HT1080 (cell line): ENCODE measurements around the gene HDAC7. TPM values are rescaled to one million over a fixed set of nuclear protein-coding genes. Genes with fewer than 3 reads are reported as not detected.

ENCODE experiments used
- DNase-seq: peaks from one replicate; pipeline ENCODE4 v3.0.0-alpha.2; 2015; ENCODE audit warnings: low read depth
- polyA plus RNA-seq, 2 experiments: library from polyadenylated mRNA; depleted of rRNA; stranded (reverse); fragments of >200 nt; gene quantifications; 2 replicates each; pipeline ENCODE4 v1.2.3, GENCODE V29; 2015
- total RNA-seq: library from RNA; depleted of rRNA; stranded (reverse); fragments of >200 nt; shearing (Covaris generic); gene quantifications from 2 replicates; pipeline ENCODE4 v1.2.3, GENCODE V29; 2014; rRNA removed

The HDAC7 gene
- total RNA-seq, result 36.8 and 40.0 TPM in 2 replicates
- 46.7 and 49.2 TPM in 2 replicates for polyA plus RNA-seq (2015; cell fraction: cytosol; rRNA removed)
- polyA plus RNA-seq (2015; cell fraction: nucleus; rRNA removed), result 105 and 114 TPM in 2 replicates

- DNase-seq, result peak; percentile 82
These were observed at the start of gene HDAC7 for GRCh38 chr12:47819896-47820630. TSS of gene HDAC7 (minus strand) at chr12:47819903. CDS start at chr12:47819785, 118 bp downstream.

DNA sequence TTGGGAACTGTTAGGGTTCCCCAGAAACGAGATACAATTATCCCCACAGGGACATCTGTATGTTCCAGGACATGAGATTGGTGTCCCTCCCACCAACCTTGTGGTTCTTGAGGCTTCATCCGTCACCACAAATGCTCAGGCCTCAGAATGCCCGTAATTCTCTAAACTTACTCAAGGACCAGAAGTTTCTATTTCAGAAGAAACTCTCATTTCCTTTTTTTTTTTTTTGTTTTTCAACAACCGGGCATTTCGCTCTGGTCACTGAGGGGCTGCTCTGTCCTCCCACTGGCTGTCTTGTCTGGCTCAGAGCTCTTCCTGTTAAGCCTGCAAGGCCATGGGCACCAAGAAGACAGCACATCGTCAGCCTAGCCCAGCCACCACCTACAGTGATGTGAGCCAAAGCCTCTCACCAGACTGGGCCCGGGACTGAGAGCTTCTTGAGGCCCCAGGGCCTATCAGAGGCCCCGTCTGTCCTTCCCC lies 48.9 kb upstream of the HDAC7 start:
- no peak for DNase-seq

- DNase-seq, result no peak
These were observed 48.3 kb upstream of the HDAC7 start for GRCh38 chr12:47868041-47868440.

DNA sequence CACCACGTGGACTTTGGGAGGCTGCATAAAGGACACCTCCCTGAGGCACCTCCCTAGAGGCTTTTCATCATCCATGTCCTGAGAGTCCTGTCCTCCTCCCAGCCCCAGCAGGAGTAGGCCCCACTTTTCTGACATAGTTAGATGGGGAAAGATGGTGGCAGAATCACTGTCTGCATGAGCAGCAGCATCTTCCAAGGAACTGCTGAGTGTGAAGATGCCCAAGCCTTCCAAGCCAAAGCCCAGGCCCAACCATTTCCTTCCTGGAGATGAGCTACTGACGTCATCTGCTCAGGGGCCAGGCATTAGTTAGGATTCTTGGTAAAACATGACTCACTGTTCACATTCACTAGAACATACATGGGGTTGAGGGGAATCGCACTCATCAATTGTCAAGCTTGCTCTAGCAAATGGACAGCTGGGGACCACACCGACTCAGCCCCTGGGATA lies 47.8 kb upstream of the HDAC7 start:
- DNase-seq, result peak; percentile 89

- no peak for DNase-seq
These were observed 45.0 kb upstream of the HDAC7 start for GRCh38 chr12:47864646-47865235.

GRCh38 chr12:47863985-47864384 lies 44.3 kb upstream of the HDAC7 start:
- no peak for DNase-seq

- no peak for DNase-seq
These were observed 43.8 kb upstream of the HDAC7 start for GRCh38 chr12:47863467-47863866.

DNA sequence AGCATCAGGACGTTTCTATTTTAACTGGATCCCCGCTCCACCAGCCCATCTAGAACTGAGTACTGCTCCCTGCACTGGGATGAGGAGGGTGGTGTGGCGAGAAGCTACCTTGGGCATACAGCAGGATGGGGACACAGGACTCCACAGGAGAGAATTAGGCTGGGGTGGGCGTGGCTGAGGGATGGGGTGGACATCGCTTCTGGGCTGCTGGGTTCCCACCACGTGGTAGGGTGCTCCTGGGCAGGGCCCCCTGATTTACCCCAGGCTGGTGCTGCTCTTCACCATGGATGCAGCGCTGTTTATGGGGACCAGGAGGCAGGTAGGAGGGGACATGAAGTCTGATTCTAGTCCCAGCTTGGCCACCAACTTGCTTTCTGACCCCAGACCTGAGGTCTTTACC lies 43.2 kb upstream of the HDAC7 start:
- DNase-seq, result no peak

GRCh38 chr12:47862167-47862750 lies 42.6 kb upstream of the HDAC7 start:
- no peak for DNase-seq

DNA sequence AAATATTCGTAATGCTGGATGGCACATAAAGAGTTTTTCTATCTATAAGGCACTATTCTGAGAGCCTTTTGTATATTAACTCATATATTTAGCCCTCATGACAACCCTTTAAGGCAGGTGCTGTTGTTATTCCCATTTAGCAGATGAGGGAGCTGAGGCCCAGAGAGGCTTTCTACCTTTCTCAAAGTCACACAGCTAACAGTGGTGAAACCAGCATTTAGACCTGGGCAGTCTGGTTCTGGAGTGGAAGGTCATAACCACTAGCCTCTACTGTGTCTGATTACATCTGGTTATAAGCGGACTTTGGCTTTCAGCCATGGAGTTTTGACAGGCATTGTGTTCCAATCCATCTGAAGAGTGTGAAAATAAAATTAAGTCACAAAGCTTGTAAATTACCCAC lies 41.2 kb upstream of the HDAC7 start:
- DNase-seq, result no peak

DNA sequence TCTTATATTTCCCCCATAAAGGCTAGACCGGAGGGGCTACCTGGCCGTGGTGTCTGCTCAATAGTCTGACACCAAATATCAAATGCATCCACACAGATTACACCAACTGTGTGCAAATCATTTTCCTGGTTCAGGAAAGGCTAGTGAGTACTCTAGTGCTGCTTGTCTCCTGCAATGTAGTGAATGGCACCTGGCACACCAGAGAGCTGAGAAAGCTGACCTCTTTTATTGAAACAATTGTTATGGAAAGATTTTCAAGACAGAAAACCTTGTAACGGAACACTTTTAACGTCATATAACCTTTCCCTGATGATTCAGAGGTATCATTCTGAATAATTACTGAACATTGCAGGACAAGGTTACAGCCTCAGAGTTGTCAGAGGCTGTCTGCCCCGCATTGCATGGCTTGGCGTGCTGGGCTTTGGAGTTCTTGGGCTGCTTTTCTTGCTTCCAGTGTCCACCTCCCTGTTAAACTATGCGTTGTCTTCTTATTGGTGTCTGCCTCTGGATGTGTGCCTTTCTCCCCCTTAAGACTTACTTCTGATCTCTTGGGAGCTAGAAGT lies 40.7 kb upstream of the HDAC7 start:
- DNase-seq, result no peak

DNA sequence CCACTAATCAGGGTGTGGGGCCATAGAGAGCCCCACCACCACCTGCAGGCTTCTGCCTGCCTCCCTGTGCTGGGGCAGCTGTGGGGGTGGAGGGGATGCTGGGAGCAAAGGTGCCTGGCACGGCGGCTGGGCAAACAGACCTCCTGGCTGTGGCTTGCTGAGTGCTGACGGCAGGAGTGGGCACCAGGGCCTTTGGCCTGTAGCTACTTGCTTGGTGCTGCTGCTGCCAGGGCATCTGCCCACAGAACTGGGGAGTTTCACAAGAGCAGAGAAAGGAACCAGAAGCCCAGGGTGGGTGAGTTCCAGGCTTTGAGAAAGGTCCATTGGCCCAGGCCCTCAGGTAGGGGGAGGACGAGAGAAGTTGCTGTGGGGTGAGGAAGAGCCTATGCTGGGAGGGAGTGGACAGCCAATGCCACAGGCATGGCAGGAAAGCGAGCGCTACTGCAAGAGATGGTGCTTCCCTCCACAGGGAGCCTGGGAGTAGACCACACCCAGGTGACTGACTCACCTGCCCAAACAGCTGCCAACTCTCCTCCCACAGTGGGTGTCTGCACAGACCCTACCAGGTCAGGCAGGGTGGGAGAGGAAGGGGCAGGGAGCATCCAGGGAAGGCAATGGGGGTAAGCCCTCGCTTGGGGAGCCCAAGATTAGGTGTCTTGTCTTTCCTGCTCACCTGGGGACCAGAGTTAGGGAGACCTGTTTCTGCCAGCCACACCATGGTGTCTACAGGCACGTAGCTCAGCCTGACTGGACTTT lies 39.0 kb upstream of the HDAC7 start:
- no peak for DNase-seq

DNA sequence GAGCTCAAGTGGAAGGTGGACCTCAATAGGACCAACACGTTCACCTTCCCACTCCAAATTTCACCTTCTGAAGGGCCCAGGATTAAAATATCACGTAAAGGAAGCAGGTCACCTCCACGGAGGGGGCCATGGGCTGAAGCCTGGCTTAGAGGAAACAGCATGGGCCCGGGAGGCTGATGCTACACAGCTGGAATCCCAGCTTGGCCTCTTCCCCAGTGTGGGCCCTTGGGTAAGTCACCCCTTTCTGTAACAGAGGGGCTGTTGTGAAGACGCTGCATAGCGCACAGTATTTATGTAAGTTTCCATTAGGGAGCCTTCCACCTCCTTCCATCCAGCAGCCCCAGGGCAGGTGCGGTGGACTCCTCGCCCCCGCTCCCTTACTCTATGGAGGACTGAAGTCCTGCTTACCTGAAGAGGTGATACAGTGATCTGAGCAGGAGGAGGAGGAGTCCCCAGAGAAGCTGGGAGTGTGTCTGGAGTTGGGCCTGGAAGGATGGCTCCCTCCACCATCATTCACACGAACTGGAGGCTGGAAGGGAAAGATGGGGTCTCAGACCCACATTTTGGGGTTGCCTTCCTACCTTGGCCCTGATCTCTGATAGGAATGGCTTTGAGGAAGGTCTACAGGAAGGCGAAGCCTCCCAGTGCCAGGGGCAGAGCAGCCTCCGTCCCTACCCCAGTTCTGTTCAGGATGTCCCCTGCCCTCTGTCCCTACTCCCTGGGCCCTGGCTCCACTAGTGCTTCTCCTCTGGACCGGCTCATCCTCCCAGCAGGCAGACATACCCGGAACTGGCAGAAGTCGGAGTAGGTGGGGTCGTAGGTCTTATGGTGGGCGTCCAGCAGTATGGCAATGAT lies 37.2 kb upstream of the HDAC7 start:
- no peak for DNase-seq

GRCh38 chr12:47856094-47856493 lies 36.4 kb upstream of the HDAC7 start:
- DNase-seq, result no peak

DNA sequence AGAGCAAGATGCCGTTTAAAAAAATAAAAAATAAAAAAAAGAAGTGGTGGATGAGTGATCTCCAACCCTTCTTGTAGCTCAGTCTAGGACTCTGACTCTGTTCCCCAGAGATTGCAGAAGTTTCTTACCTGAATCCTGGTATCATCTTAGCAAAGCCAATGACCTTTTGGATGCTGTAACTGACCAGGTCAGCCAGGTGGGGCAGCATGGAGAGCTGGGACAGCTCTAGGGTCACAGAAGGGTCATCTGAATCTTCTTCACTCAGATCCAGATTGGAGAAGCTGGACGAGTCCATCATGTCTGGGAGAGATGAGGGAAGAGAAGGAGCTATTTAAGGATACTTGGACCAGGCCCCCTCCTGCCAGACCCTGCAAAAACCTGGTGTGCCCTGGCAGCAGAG lies 35.8 kb upstream of the HDAC7 start:
- no peak for DNase-seq

DNA sequence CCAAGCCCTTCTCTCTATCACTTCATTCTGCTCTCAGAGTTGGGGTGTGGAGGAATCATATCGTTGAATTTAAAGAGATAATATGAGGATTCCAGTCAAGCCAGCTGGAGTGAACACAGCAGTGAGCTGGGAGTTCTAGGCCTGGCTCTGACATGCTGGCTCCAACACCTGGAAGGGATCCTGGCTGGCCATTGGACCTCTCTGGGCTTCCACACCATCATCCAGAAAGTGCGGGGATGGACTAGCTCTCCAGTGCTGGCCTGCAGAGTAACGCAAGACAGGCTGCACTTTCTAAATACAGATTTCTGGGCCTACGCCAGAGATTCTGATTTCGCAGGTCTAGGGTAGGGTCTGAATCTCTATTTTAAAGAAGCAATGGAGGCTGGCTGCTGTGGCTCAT lies 34.8 kb upstream of the HDAC7 start:
- no peak for DNase-seq

DNA sequence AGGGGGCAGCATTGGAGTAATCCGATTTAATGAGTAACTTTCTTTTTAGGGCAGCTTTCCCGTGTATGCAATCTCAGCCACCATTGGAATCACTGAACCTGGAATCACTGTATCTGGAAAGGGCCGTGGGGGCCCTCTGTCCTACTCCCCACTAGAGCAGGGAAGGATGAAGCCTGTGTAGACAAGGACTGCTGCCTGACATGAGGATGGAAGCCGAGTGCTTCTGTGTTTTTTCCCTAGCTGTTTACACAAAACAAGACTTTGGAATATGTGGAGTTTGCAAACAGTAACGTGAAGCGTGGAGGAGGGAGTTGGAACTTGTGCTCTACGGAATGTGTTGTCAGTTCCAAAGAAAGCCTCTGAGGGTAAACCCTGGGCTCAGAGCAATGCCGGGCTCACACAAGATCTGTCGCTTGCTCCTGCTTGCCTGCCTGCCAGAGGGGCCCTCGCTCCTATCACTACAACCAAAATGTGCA lies 32.4 kb upstream of the HDAC7 start:
- no peak for DNase-seq

DNA sequence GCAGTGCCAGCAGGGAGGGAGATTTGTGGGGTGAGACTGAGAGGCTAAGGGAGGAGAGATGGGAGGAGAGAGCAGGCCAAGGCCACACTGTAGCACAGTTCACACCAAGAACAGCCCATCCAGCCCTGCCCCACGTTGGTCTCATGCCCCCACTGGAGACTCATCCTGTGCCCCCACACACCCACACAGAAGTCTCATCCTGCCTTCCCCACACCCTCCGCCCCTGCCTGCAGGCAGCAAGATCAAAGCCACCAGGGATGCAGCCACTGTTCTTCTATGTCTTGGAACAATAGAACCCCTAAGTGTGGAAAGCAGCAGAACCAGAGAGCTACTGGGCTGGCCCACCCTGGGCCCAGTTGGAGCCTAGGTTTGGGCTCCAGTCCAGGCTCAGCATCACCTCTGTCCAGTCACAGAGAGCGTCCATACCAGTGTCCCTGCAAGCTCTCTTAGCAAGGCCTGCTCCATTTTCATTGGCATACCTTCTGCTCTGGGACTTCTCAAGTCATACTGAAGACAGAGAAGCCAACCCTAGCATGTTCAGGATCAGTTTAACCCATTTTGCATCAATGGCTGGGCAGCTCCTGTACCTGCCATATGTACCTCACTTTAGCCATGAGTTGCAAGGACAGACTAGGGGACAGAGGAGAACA lies 31.7 kb upstream of the HDAC7 start:
- no peak for DNase-seq
